GM10248 (cell line): Measurements from ENCODE around the gene MMP21.

Experiments used
- CTCF ChIA-PET: fragments of 300-600 bp; sonication (Branson Sonifier 250); formaldehyde crosslinking; extraction: SDS; loops from one replicate; lab custom pipeline; 2021; ENCODE audit warnings: antibody characterized with exemption; lab: Yijun Ruan, JAX
- POLR2A ChIA-PET: fragments of 350-650 bp; sonication (Branson Sonifier 250); formaldehyde crosslinking; extraction: SDS; loops from one replicate; lab custom pipeline; 2020; ENCODE audit warnings: antibody characterized with exemption; lab: Yijun Ruan, JAX
- DNase-seq: peaks from one replicate; pipeline ENCODE4 v3.0.0; 2012; ENCODE audit errors: extremely low spot score
- CTCF ChIP-seq: IDR thresholded peaks from 2 replicates; pipeline ENCODE4 v1.5.1; 2012; ENCODE audit warnings: mild to moderate bottlenecking, low read depth; ENCODE audit errors: extremely low read depth, missing control alignments, control extremely low read depth

Gene MMP21

GRCh38 chr10:125802131-125802530 lies 26.5 kb upstream of the MMP21 start:
- TF ChIP-seq CTCF, result no peak
- POLR2A ChIA-PET, result no interaction called here
- CTCF ChIA-PET, result interaction anchor here (1.8 to 2.2 kb wide), 2 partner anchors 12 to 18 kb away, joined by 3 to 7 read pairs; no protein-coding TSS in a partner anchor
- no peak for DNase-seq

- no peak for TF ChIP-seq CTCF
- ChIA-PET CTCF (interaction anchor here (1.8 to 2.2 kb wide), 2 partner anchors 13 to 17 kb away, joined by 3 to 7 read pairs; no protein-coding TSS in a partner anchor), POLR2A (no interaction called here)
- DNase-seq, result no peak
These were observed 26.0 kb upstream of the MMP21 start for GRCh38 chr10:125801574-125801973.

- TF ChIP-seq CTCF, result no peak
- no peak for DNase-seq
- CTCF ChIA-PET, result interaction anchor here (3.3 kb wide), 1 partner anchor 15 kb away, joined by 10 read pairs; no protein-coding TSS in a partner anchor
- POLR2A ChIA-PET, result no interaction called here
These were observed 24.0 kb upstream of the MMP21 start for GRCh38 chr10:125799451-125800182.

GRCh38 chr10:125797994-125798662 lies 22.5 kb upstream of the MMP21 start:
- POLR2A ChIA-PET, result no interaction called here
- CTCF ChIA-PET, result interaction anchor here (3.3 kb wide), 1 partner anchor 14 kb away, joined by 10 read pairs; no protein-coding TSS in a partner anchor
- TF ChIP-seq CTCF, result no peak
- no peak for DNase-seq

GRCh38 chr10:125797424-125797823 lies 21.8 kb upstream of the MMP21 start:
- no peak for TF ChIP-seq CTCF
- ChIA-PET POLR2A (no interaction called here), CTCF (interaction anchor here (1.2 to 3.3 kb wide), 3 partner anchors 13 to 38 kb away, joined by 3 to 10 read pairs (median 4); no protein-coding TSS in a partner anchor)
- no peak for DNase-seq

- no peak for DNase-seq
- no peak for TF ChIP-seq CTCF
- POLR2A ChIA-PET, result no interaction called here
- CTCF ChIA-PET, result interaction anchor here (1.0 to 1.6 kb wide), 3 partner anchors 8 to 30 kb away, joined by 3 to 4 read pairs (median 4); no protein-coding TSS in a partner anchor
These were observed 20.1 kb upstream of the MMP21 start for GRCh38 chr10:125795637-125796190.
